HG03175 (cell line): ENCODE measurements around the gene CRADD.
"Not testable (repeated sequence)": the region's sequence is repeated elsewhere in the genome, so short reads cannot be mapped to it uniquely, and the experiment has no call there.

ENCODE experiments used
- ATAC-seq: cut with Tn5 transposase; IDR thresholded peaks from one replicate; pipeline ENCODE4 v1.9.1; 2021; ENCODE audit warnings: mild to moderate bottlenecking, moderate library complexity; ENCODE audit not compliant: unreplicated experiment

CRADD gene

DNA sequence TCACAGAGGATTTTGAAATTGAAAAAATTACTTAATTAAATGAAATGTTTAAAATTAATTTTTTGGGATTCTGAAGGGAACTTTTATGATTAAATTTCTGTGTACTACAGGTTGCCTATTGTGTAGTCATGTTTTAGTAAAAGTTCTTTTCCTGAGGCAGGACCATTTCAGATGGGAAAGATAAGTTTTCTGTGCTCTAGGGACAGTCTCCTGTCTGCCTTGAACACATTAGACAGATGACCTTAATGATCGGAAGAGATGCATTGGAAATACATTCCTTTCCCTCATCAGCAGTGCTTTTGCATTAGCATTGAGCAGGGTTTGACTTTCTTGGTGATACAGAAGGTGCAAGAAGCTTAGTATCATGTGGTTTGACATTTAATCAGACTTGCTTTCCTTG, 28.1 kb downstream of the CRADD start:
- ATAC-seq = no peak

- ATAC-seq = no peak
Observed at GRCh38 chr12:93706387-93706786, 29.2 kb downstream of the CRADD start.

DNA sequence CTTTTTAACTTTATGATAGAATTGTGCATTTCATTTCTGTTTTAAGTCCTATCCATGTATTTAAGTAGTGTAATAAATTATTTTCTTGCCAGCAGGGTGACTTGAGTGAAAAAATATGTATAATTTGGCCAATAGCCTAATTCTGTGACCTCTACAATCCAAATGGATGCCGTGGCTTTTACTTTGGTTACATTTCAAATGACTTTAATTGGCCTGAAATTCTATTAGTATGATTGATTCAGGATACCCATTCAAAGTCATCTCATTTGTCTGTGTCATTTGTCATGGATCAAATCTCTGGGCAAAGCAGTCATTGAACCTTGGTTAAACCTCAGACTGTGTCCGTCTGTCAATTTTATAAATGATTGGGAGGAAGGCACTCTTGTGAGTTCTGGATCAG, 29.6 kb downstream of the CRADD start:
- ATAC-seq = no peak

DNA sequence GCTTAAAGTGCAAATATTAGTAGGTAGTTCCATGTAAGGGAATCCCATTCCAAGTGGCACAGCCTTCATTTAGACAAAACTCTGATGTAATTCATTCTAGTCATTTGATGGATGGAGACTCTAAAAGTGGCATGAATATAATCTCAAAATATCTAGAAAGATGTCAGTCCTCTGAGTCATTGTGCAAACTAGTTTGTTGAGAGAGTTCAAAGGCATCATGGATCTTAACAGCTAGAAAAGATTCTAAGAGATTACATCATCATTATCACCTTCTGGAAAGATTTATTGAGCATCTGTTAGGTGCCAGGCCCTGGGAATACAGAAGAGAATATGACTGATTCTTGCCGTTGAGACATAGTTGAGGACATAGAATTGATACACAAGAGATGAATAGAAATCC, 30.7 kb downstream of the CRADD start:
- ATAC-seq = no peak

GRCh38 chr12:93708952-93709351, 31.8 kb downstream of the CRADD start:
- no peak for ATAC-seq

- no peak for ATAC-seq
Observed at GRCh38 chr12:93709386-93709785, 32.2 kb downstream of the CRADD start.

GRCh38 chr12:93710574-93710926, 33.4 kb downstream of the CRADD start:
- no peak for ATAC-seq

GRCh38 chr12:93711502-93711901, 34.3 kb downstream of the CRADD start:
- ATAC-seq = not testable (repeated sequence)

DNA sequence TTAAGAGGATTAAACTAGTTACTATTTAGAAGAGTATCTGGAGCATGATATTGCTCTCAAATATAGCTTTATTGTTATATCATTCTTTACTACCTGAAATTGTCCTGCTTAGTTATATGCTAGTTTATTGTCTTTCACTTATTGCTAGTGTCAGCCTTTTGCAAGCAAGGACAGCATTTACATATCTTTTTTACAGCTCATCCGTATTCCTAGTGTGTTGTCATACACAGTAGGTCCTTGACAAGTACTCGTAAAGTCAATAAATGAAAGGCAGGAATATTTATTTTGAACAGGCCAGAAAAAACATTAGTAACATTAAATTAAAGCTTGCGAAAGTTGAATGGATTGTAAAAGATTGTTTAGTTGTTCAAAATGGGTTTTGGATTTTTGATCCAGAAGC, 35.0 kb downstream of the CRADD start:
- no peak for ATAC-seq

- no peak for ATAC-seq
Observed at GRCh38 chr12:93713060-93713459, 35.9 kb downstream of the CRADD start.

GRCh38 chr12:93713800-93714199, 36.6 kb downstream of the CRADD start:
- ATAC-seq = no peak

GRCh38 chr12:93714382-93714781, 37.2 kb downstream of the CRADD start:
- no peak for ATAC-seq

DNA sequence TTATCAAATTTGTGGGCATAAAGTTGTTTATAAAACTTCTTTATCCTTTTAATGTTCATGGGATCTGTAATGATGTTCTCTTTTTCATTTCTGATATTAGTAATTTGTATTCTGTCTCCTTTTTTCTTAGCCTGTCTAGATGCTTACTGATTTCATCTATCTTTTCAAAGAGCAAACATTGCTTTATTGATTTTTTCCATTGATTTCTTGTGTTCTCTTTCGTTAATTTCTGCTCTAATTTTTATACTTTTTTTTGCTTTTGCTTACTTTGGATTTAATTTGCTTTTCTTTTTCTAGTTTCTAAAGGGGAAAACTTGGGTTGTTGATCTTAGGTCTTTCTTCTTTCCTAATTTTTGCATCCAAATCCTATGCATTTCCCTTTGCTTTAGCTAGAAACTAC, 42.5 kb downstream of the CRADD start:
- no peak for ATAC-seq

GRCh38 chr12:93720559-93720958, 43.4 kb downstream of the CRADD start:
- no peak for ATAC-seq

GRCh38 chr12:93722179-93722578, 45.0 kb downstream of the CRADD start:
- no peak for ATAC-seq

- ATAC-seq = no peak
Observed at GRCh38 chr12:93722835-93723567, 45.8 kb downstream of the CRADD start.

DNA sequence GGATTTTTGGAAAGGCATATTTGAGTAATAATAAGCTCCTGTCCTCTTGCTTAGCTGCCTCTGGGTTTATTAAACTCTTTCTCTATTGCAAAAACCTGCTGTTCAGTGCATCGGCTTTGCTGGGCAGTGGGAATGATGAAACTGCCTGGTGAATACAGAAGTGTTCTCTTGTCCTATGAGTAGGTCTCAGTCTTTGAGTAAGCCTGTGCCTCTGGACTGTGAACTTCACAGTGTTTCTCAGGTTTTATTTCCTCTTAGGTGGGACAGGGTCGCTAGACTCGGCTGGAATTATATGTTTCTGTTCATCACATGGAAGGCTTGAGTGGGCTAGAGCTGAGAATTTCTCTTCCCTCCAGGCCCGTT, 46.4 kb downstream of the CRADD start:
- no peak for ATAC-seq

DNA sequence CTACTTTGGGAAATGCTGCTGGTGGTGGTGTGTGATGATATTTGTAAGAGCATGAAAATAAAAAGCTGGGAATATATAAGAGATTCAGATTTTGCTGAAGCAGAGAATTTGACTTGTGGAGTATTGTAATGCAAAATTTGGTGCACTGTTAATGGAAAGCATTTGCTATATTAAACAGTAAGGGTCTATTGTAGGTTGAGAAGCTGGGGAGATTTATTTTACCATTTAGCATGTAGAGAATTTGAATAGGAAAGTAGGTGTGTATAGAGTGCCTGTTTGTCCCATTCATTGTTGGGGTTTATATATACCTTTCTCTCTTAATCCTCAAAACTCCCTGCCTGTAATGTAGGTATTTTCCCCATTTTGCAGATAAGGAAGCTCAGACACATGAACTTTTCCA, 48.4 kb downstream of the CRADD start:
- ATAC-seq = no peak

DNA sequence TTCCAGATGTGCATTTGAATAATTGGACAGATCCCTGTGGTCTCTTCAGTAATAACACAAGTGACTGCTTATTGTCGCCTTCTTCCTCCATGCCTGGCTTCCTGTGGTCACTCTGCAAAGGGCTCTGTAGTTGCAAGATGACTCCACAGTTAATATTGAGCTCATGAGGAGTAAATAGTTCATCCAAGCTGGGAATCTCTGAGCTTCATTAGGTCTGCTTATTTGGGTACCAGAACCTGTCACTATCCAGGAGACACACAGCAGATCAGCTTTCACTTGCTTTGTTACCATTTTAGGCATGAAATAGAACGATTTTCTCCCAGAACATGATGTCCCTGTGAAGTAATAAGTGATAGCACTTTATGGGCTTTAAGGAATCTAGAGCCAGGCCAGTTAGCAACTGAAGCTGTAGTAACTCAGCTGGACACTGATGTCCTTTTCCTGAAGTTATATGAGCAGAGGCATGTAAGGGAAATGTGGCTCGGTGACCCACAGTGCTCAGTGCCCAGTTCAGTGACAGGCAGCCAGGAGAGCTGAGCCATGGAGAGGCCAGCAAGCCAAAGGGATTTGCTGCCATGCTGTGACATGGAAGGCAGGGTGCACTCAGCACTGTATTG, 50.1 kb downstream of the CRADD start:
- ATAC-seq = peak; percentile 56

DNA sequence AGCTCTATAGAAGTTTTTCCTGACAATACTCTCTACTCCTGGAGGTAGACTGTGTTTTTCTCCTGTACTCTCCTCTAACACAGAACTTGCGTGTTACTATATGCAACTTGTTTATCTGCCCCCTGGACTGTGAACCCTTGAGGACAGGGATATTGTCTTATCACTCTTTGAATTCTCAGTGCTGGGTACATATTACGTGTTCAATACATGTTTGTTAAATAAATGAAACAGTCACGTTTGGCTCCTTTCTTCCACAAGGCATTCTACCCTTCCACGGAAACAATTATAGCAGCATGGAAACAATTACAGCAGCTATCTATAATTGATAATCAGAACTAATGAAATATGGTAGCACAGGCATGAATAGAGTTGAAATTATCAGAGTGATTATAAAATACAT, 50.7 kb downstream of the CRADD start:
- no peak for ATAC-seq

DNA sequence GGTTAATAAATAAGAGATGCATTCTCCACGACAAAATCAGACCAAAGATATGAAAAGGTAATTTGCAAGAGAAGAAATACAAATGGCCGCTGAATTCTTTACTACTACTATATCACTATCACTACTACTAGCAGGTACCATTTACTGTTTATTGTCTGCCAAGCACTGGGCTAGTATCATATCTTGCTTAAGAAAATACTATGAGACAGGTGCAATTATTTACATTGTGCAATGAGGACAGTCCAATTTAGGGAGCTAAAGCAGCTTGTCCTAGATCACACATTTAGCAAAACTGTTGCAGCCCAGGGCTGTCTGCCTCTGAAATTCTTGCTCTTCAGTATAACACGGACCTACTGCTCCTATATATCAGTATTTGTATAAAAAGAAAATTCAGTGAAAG, 52.8 kb downstream of the CRADD start:
- ATAC-seq = no peak

DNA sequence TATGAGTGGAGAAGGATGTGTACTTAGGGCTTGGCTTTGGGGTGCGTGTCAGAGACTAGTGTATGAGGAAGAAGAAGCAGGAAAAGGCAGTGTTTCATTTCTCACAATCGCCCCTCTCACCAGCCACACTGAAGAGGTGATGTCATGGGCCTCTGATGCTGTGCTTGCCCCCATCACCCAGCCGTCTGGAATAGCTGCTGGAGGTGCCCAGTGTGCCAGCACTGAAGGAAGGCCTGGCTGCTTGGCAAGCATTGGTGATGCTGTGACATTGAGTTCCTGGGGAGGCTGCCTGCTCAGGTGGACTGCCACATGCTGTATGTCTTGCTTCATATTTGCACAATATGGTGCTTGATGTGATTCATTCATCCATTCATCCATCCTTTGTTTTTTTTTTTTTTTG, 56.2 kb downstream of the CRADD start:
- no peak for ATAC-seq

DNA sequence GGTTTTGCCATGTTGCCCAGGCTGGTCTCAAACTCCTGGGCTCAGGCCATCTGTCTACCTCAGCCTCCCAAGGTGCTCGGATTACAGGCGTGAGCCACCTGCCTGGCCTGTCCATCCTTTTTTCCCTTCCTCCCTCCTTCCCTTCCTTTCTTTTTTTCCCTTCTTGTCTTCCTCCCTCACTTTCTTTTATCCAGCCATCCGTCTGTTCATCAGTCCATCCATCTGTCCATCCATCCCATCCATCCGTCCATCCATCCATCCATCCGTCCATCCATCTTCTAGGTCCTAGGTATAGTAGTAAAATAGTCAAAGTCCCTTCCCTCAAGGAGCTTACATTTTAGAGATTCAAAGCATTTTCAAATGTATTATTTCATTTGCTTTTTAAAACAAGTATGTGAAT, 56.8 kb downstream of the CRADD start:
- ATAC-seq = no peak
